ENCODE measurements around the gene NAAA. TPM values are rescaled to one million over a fixed set of nuclear protein-coding genes. Genes with fewer than 3 reads are reported as not detected.

The NAAA gene
- total and polyA plus RNA-seq, 2 of the 13 experiments (the other 11 are each of a cell fraction or from before 2014, with no cell fraction given), result 22.4 to 24.6 TPM

- H3K4me2 ChIP-seq (ENCODE audit: low read depth, low read length), result no peak overlapping the region
- TF ChIP-seq AGO2 (optimal IDR thresholded peaks at IDR 0.05; ENCODE audit: low read depth, low read length) (no peak), NFE2 (CRISPR knock-in tag; IDR thresholded peaks at IDR 0.05) (no peak), ZNF660 (CRISPR knock-in tag; IDR thresholded peaks at IDR 0.05; ENCODE audit: borderline replicate concordance, low read depth) (no peak), SYNCRIP (IDR thresholded peaks at IDR 0.05; ENCODE audit: insufficient read depth, low read depth, low read length) (no peak), MTF2 (CRISPR knock-in tag; IDR thresholded peaks at IDR 0.05; ENCODE audit: borderline replicate concordance) (no peak), MED8 (CRISPR knock-in tag; IDR thresholded peaks at IDR 0.05; ENCODE audit: insufficient replicate concordance) (no peak), POGK (CRISPR knock-in tag; conservative IDR thresholded peaks at IDR 0.05) (no peak), MEIS1 (CRISPR knock-in tag; IDR thresholded peaks at IDR 0.05; ENCODE audit: borderline replicate concordance) (no peak), NCOA2 (CRISPR knock-in tag; IDR thresholded peaks at IDR 0.05) (no peak)
- TF ChIP-seq, protein P1, sequence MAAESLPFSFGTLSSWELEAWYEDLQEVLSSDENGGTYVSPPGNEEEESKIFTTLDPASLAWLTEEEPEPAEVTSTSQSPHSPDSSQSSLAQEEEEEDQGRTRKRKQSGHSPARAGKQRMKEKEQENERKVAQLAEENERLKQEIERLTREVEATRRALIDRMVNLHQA (CRISPR knock-in tag; IDR thresholded peaks at IDR 0.05), result no peak
- TF ChIP-seq, protein P2, sequence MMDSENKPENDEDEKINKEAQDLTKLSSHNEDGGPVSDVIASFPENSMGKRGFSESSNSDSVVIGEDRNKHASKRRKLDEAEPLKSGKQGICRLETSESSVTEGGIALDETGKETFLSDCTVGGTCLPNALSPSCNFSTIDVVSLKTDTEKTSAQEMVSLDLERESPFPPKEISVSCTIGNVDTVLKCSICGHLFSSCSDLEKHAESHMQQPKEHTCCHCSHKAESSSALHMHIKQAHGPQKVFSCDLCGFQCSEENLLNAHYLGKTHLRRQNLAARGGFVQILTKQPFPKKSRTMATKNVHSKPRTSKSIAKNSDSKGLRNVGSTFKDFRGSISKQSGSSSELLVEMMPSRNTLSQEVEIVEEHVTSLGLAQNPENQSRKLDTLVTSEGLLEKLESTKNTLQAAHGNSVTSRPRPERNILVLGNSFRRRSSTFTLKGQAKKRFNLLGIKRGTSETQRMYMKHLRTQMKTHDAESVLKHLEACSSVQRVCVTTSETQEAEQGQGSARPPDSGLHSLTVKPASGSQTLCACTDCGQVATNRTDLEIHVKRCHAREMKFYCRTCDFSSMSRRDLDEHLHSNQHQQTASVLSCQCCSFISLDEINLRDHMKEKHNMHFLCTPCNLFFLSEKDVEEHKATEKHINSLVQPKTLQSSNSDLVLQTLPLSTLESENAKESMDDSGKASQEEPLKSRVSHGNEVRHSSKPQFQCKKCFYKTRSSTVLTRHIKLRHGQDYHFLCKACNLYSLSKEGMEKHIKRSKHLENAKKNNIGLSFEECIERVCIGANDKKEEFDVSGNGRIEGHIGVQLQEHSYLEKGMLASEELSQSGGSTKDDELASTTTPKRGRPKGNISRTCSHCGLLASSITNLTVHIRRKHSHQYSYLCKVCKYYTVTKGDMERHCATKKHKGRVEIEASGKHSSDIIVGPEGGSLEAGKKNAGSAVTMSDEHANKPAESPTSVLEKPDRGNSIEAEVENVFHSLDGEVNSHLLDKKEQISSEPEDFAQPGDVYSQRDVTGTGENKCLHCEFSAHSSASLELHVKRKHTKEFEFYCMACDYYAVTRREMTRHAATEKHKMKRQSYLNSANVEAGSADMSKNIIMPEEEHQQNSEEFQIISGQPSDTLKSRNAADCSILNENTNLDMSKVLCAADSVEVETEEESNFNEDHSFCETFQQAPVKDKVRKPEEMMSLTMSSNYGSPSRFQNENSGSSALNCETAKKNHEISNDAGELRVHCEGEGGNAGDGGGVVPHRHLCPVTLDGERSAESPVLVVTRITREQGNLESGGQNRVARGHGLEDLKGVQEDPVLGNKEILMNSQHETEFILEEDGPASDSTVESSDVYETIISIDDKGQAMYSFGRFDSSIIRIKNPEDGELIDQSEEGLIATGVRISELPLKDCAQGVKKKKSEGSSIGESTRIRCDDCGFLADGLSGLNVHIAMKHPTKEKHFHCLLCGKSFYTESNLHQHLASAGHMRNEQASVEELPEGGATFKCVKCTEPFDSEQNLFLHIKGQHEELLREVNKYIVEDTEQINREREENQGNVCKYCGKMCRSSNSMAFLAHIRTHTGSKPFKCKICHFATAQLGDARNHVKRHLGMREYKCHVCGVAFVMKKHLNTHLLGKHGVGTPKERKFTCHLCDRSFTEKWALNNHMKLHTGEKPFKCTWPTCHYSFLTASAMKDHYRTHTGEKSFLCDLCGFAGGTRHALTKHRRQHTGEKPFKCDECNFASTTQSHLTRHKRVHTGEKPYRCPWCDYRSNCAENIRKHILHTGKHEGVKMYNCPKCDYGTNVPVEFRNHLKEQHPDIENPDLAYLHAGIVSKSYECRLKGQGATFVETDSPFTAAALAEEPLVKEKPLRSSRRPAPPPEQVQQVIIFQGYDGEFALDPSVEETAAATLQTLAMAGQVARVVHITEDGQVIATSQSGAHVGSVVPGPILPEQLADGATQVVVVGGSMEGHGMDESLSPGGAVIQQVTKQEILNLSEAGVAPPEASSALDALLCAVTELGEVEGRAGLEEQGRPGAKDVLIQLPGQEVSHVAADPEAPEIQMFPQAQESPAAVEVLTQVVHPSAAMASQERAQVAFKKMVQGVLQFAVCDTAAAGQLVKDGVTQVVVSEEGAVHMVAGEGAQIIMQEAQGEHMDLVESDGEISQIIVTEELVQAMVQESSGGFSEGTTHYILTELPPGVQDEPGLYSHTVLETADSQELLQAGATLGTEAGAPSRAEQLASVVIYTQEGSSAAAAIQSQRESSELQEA (CRISPR knock-in tag; IDR thresholded peaks at IDR 0.05; ENCODE audit: not compliant biosample characterization), result no peak
- TF ChIP-seq, protein P3, sequence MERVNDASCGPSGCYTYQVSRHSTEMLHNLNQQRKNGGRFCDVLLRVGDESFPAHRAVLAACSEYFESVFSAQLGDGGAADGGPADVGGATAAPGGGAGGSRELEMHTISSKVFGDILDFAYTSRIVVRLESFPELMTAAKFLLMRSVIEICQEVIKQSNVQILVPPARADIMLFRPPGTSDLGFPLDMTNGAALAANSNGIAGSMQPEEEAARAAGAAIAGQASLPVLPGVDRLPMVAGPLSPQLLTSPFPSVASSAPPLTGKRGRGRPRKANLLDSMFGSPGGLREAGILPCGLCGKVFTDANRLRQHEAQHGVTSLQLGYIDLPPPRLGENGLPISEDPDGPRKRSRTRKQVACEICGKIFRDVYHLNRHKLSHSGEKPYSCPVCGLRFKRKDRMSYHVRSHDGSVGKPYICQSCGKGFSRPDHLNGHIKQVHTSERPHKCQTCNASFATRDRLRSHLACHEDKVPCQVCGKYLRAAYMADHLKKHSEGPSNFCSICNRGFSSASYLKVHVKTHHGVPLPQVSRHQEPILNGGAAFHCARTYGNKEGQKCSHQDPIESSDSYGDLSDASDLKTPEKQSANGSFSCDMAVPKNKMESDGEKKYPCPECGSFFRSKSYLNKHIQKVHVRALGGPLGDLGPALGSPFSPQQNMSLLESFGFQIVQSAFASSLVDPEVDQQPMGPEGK (CRISPR knock-in tag; IDR thresholded peaks at IDR 0.05), result no peak
Observed at GRCh38 chr4:75909405-75909804, 31.4 kb downstream of the NAAA start.

More at GRCh38 chr4:75909405-75909804, 31.4 kb downstream of the NAAA start:
- ChIA-PET POLR2A (no interaction called here), CTCF (ENCODE audit: low intra/inter-chr PET ratio, low total read pairs) (no interaction called here)
- ATAC-seq (no peak), DNase-seq (ENCODE audit: low spot score) (no peak), FAIRE-seq (no peak)
- Histone ChIP-seq H3K9me3 (ENCODE audit: low read length) (peaks cover 13% of the 10 kb centered on the region), H3K79me2 (ENCODE audit: insufficient read depth, low read length) (no peaks in the 10 kb centered on the region), H3K4me3 (replicated peaks in 1 of 3; ENCODE audit: insufficient read depth in 1 of 3, low read depth in 2 of 3, low read length in 3 of 3) (no peak overlapping the region), H3K36me3 (replicated peaks in 1 of 2; ENCODE audit: control insufficient read depth in 1 of 2, insufficient read depth in 2 of 2, low read length in 2 of 2) (no peaks in the 10 kb centered on the region), H3K9ac (ENCODE audit: insufficient read depth, low read depth, low read length) (no peak overlapping the region), H4K20me1 (ENCODE audit: insufficient read depth, low read length) (no peaks in the 10 kb centered on the region), H3K27ac (ENCODE audit: extremely low read length, insufficient read depth, low read length) (no peak overlapping the region), H3K27me3 (ENCODE audit: control insufficient read depth in 1 of 2, insufficient read depth in 2 of 2, low read length in 2 of 2) (no peaks in the 10 kb centered on the region), H3K4me1 (ENCODE audit: insufficient read depth, low read length) (no peaks in the 10 kb centered on the region), H2AFZ (ENCODE audit: low read length) (no peak overlapping the region)
- intact Hi-C loops (cut with micrococcal nuclease; ENCODE audit: unreplicated experiment) (no loop called here), in situ Hi-C loops (cut with HindIII; ENCODE audit: extremely low pct_ligation_motif_present, low pct_unique_long_range_greater_than_20kb) (no loop called here)
- WGBS (ENCODE audit: low lambda C conversion rate), result 72% methylated on average over 5 of the region's 5 CpGs
- no TSS peak for BruUV-seq (replicated peaks)

Data from HepG2 (cell line).